HL-60/S4 treated with retinoic acid at 250 ng/mL for 4 days and 3 days (cell line): Measurements from ENCODE around the gene PRKCSH.
"Not testable (repeated sequence)": the region's sequence is repeated elsewhere in the genome, so short reads cannot be mapped to it uniquely, and the experiment has no call there.

ENCODE experiments used
- in situ Hi-C: fragments of 300-500 bp; cut with MboI; formaldehyde crosslinking; loops from 2 replicates; pipeline ENCODE4 v1.7.0; 2022; ENCODE audit warnings: low sequenced_read_pairs

The PRKCSH gene

GRCh38 chr19:11418549-11419506 is 16.6 kb upstream of the PRKCSH start, which contains the start of gene RGL3:
RGL3 (minus strand) TSS chr19:11419314; CDS start chr19:11419278, 36 bp downstream.
- in situ Hi-C loops = no loop called here

- in situ Hi-C loops = no loop called here
These were observed 14.7 kb upstream of the PRKCSH start for GRCh38 chr19:11420429-11421370.

- in situ Hi-C loops = no loop called here
These were observed 13.9 kb upstream of the PRKCSH start for GRCh38 chr19:11421371-11422098.

GRCh38 chr19:11422163-11423065 is 13.0 kb upstream of the PRKCSH start:
- in situ Hi-C loops = no loop called here

GRCh38 chr19:11423164-11423790 is 12.2 kb upstream of the PRKCSH start:
- in situ Hi-C loops = no loop called here

GRCh38 chr19:11423791-11424181 is 11.6 kb upstream of the PRKCSH start:
- in situ Hi-C loops = no loop called here

GRCh38 chr19:11425719-11426457 is 9.5 kb upstream of the PRKCSH start:
- in situ Hi-C loops = no loop called here

- in situ Hi-C loops = no loop called here
These were observed 8.8 kb upstream of the PRKCSH start for GRCh38 chr19:11426656-11427055.

- in situ Hi-C loops = not testable (repeated sequence)
These were observed 1.9 kb upstream of the PRKCSH start for GRCh38 chr19:11433526-11433925.

- in situ Hi-C loops = no loop called here
These were observed 755 bp upstream of the PRKCSH start for GRCh38 chr19:11434703-11435056.

GRCh38 chr19:11435833-11436313 is 438 bp downstream of the PRKCSH start:
- in situ Hi-C loops = no loop called here

GRCh38 chr19:11437955-11438354 is 2.5 kb downstream of the PRKCSH start:
- in situ Hi-C loops = no loop called here

GRCh38 chr19:11444059-11444458 is 8.6 kb downstream of the PRKCSH start:
- in situ Hi-C loops = loop anchor here (10.0 kb wide), 1 partner anchor 149 kb away; the partner anchor contains the start of gene TSPAN16

- in situ Hi-C loops = loop anchor here (10.0 kb wide), 1 partner anchor 150 kb away; the partner anchor contains the start of gene TSPAN16
These were observed 9.7 kb downstream of the PRKCSH start for GRCh38 chr19:11445141-11445540.

GRCh38 chr19:11446271-11446651 is 10.8 kb downstream of the PRKCSH start:
- in situ Hi-C loops = loop anchor here (10.0 kb wide), 1 partner anchor 151 kb away; the partner anchor contains the start of gene TSPAN16

- in situ Hi-C loops = loop anchor here (10.0 kb wide), 1 partner anchor 152 kb away; the partner anchor contains the start of gene TSPAN16
These were observed 11.3 kb downstream of the PRKCSH start for GRCh38 chr19:11446652-11447301.
